PFSK-1 (cell line): ENCODE measurements around the gene FIGLA.

ENCODE experiments used
- POLR2AphosphoS5 ChIP-seq: IDR thresholded peaks from 2 replicates; pipeline ENCODE4 v1.6.1; 2012; ENCODE audit warnings: low read depth, mild to moderate bottlenecking, control low read depth, low read length, moderate library complexity
- TAF1 ChIP-seq: IDR thresholded peaks from 2 replicates; pipeline ENCODE4 v1.6.1; 2012; ENCODE audit warnings: low read length, control low read depth, borderline replicate concordance; ENCODE audit not compliant: insufficient read depth

GRCh38 chr2:70806013-70806412, 15.6 kb upstream of the FIGLA start:
- TF ChIP-seq TAF1 (no peak), POLR2AphosphoS5 (no peak)
